Retinal pigment epithelial cell (primary cell): ENCODE results near the gene MORF4L1.
"Not testable (repeated sequence)": the region's sequence is repeated elsewhere in the genome, so short reads cannot be mapped to it uniquely, and the experiment has no call there.

Experiments used
- DNase-seq: peaks from one replicate; pipeline ENCODE4 v3.0.0-alpha.2; 2010; ENCODE audit warnings: low read depth
- H3K4me3 ChIP-seq: 2 replicates; pipeline ENCODE4 v1.5.1; 2011; ENCODE audit warnings: mild to moderate bottlenecking, low read length, control low read depth, moderate library complexity
- CTCF ChIP-seq: conservative IDR thresholded peaks from 2 replicates; pipeline ENCODE4 v1.5.1; 2011; ENCODE audit warnings: low read depth, low read length, control low read depth, inconsistent platforms

Gene MORF4L1

GRCh38 chr15:78837543-78837942 is 35.1 kb upstream of the MORF4L1 start:
- TF ChIP-seq CTCF, result no peak
- H3K4me3 ChIP-seq, result no peak overlapping the region
- DNase-seq, result no peak

GRCh38 chr15:78838489-78838888 is 34.2 kb upstream of the MORF4L1 start:
- no peak overlapping the region for H3K4me3 ChIP-seq
- DNase-seq, result no peak
- no peak for TF ChIP-seq CTCF

- DNase-seq, H3K4me3 ChIP-seq: not testable (repeated sequence)
Observed at GRCh38 chr15:78839151-78839550, 33.5 kb upstream of the MORF4L1 start.

- no peak overlapping the region for H3K4me3 ChIP-seq
- peak; percentile 64 for DNase-seq
Observed at GRCh38 chr15:78840661-78841375, 31.9 kb upstream of the MORF4L1 start.

GRCh38 chr15:78841376-78841706 is 31.3 kb upstream of the MORF4L1 start:
- DNase-seq, result no peak
- H3K4me3 ChIP-seq, result no peak overlapping the region
- TF ChIP-seq CTCF, result no peak

More at GRCh38 chr15:78840661-78841375, 31.9 kb upstream of the MORF4L1 start:
- TF ChIP-seq CTCF, result no peak

- no peak for DNase-seq
- no peak for TF ChIP-seq CTCF
- H3K4me3 ChIP-seq, result no peak overlapping the region
Observed at GRCh38 chr15:78841891-78842290, 30.8 kb upstream of the MORF4L1 start.

- TF ChIP-seq CTCF, result no peak
- no peak overlapping the region for H3K4me3 ChIP-seq
- no peak for DNase-seq
Observed at GRCh38 chr15:78842519-78842918, 30.2 kb upstream of the MORF4L1 start.

GRCh38 chr15:78846906-78847305 is 25.8 kb upstream of the MORF4L1 start:
- DNase-seq, H3K4me3 ChIP-seq: not testable (repeated sequence)

GRCh38 chr15:78847387-78847906 is 25.2 kb upstream of the MORF4L1 start:
- not testable (repeated sequence) for H3K4me3 ChIP-seq, DNase-seq
